KOPT-K1 (cell line): Measurements from ENCODE around the gene REPS2.

Experiments used
- H3K27ac ChIP-seq: fragments of 200-600 bp; sonication (generic); 2 replicates; pipeline ENCODE4 v1.5.1; 2016; ENCODE audit warnings: antibody characterized with exemption, mild to moderate bottlenecking, low read depth, low read length; ENCODE audit not compliant: poor library complexity, severe bottlenecking
- H3K36me3 ChIP-seq: fragments of 200-600 bp; sonication (generic); 2 replicates; pipeline ENCODE4 v1.5.1; 2017; ENCODE audit warnings: antibody characterized with exemption, mild to moderate bottlenecking, low read length, moderate library complexity; ENCODE audit not compliant: insufficient read depth
- H3K9me3 ChIP-seq: fragments of 200-600 bp; sonication (generic); 2 replicates; pipeline ENCODE4 v1.5.1; 2017; ENCODE audit warnings: antibody characterized with exemption, low read length, mild to moderate bottlenecking; ENCODE audit not compliant: insufficient read depth, poor library complexity, severe bottlenecking

REPS2 gene

DNA sequence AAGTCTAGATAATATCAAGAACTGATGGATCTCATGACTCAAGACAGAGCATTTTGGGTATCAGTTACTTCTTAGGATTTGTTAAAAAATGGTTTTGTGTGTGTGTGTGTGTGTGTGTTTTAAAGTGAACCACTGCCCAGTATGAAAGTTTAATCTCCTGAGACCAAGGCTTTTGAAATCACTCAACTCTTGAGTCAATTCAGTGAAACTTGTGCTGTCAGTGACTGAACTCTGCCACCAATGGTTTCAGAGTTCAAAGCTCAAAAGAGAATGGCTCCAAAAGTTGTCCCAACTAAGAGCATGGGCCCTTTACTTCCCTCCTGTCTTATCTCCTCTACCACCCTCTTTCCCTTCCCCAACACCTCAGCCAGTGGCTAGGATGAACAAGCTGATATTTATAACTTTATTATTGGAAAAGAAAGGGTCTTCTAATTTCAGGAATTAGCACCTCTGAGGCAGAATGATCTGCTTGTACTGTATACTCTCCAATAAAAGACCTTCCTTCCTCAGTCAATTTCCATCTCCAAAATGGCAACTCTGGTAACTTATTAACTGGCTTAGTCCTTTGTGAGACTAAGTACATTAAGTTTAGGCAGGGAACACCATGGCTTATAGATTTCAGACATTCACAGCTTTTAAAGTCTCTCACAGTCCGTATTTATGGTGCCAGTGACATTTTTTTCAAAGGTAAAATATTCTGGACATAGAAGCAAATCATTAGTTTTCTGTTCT, 152.2 kb downstream of the REPS2 start:
- H3K27ac ChIP-seq = no peak overlapping the region
- no peaks in the 10 kb centered on the region for H3K9me3 ChIP-seq
- H3K36me3 ChIP-seq = no peaks in the 10 kb centered on the region

DNA sequence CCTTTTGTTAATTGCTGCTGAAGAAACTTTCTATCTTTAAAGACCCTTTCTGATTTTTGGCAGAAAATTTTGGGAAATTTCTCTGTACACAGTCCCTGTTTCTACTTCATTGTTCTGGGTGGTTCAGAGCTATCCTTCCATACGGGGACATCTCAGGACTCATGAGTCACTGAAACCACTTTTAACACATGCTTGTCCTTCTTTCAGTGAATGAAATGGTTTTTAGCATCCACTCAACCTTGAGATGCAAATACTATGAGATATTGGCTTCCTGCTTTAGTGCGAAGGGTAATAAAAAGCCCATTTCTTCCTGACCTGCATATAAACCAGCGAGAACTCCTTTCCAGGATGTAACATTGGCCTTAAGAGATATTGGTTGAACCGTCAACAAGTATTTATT, 158.0 kb downstream of the REPS2 start:
- H3K9me3 ChIP-seq = no peaks in the 10 kb centered on the region
- no peaks in the 10 kb centered on the region for H3K36me3 ChIP-seq
- H3K27ac ChIP-seq = no peak overlapping the region

DNA sequence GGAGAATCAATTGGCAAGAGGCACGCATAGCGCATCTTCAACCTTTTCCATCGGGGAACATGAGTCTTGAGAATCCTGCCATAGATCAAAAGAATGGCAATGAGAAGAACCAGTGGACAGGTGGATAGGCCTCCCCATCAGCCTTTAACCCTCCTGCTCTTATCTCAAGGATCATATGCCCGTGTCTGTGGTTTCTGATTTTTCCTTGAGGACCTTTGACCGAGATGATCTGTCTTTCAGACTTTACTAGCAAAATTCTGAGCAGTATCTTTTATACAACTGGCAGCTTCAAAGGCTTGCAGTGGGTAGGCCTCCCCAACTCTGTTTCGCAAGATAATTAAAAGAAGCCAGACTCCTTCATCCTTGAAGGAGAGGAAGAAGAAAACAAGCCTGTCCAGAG, 174.4 kb downstream of the REPS2 start:
- no peak overlapping the region for H3K27ac ChIP-seq
- H3K36me3 ChIP-seq = no peaks in the 10 kb centered on the region
- no peaks in the 10 kb centered on the region for H3K9me3 ChIP-seq

DNA sequence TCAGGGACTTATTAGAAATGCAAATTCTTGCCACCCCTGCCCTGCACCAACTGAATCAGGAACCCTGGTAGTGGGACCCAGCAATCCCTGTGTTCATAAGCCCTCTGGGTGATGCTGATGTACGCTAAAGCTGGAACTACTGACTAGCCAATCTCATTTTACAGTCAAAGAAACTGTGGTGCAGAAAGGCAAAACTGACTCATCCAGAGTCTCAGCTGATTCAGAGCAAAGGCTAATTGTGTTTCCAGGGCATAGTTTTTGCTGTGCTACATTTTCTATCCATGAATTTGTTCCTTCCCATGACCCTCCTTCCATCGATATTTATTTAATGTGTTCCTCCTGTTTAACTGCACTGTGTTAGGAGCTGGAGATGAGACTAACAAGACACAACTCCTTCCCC, 207.5 kb downstream of the REPS2 start:
- Histone ChIP-seq H3K27ac (no peak overlapping the region), H3K9me3 (no peaks in the 10 kb centered on the region), H3K36me3 (no peaks in the 10 kb centered on the region)

DNA sequence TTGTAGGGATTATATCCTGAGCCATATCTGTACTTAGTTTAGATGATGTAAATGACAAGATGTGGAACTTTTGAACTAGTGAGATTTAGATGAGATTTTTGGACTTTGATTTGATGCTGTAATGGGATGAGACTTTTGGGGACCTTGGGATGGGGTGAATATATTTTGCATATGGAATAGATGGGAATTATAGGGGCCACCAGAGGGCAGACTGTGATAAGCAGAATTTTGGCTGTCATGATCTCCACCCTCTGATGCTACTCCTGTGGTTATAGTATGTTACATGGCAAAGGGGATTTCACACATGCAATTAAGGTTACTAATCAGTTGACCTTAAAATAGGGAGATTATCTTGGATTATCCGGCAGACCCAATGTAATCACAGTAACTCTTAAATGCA, 214.5 kb downstream of the REPS2 start:
- Histone ChIP-seq H3K9me3 (no peaks in the 10 kb centered on the region), H3K36me3 (no peaks in the 10 kb centered on the region), H3K27ac (no peak overlapping the region)

DNA sequence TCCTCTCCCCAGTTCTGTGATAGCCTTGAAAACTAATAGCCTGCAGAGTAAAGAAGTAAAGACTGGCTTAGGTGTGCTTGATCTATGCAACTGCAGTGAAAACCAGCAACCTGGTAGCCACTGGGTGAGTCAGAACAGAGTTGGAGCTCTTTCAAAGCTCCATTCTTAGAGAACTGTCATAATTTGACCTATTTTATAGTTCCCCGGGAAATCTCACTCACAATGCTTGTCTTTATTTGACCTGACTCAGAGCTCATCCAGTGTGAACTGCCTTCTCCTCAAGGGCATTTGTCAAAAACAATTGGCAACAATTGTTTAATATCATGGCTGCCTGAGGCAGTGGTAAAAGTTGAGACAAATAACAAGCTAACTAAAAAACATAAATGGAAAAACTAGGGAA, 215.5 kb downstream of the REPS2 start:
- no peak overlapping the region for H3K27ac ChIP-seq
- no peaks in the 10 kb centered on the region for H3K36me3 ChIP-seq
- no peaks in the 10 kb centered on the region for H3K9me3 ChIP-seq

DNA sequence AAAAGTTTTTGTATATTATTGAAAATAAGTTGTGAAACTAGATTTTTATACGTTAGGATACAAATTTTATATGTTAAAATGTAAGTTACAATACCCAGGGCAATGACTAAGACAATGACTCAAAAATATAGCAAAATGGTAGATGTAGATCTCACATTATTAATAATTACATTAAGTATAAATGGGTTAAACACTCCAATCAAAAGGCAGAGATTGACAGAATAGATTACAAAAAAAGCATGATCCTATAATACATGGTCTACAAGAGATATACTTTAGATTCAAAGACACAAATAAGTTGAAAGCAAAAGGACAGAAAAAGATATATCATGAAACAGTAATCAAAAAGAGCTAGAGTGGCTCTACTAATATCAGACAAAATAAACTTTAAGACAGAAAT, 217.6 kb downstream of the REPS2 start:
- no peaks in the 10 kb centered on the region for H3K36me3 ChIP-seq

DNA sequence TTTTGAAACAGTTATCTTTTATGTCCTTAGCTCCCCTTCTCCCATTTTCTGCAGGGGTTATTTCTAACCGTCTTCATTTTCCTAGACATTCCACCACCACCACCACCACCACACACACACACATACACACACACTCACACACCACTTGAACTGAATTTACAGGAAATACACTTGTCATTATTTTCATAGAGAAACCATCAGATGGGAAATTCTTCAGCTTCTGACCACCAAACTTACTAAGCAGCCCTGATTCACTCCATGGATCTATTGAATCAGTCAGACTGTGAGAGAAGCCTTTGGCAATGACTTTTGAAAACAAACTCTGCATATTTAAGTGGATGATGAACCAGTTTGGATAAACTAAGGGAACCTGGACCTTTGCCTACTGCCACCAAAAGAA, 218.5 kb downstream of the REPS2 start:
- Histone ChIP-seq H3K27ac (no peak overlapping the region), H3K9me3 (no peaks in the 10 kb centered on the region), H3K36me3 (no peaks in the 10 kb centered on the region)

More for the DNA sequence above, 217.6 kb downstream of the REPS2 start:
- H3K9me3 ChIP-seq = no peaks in the 10 kb centered on the region
- H3K27ac ChIP-seq = no peak overlapping the region

DNA sequence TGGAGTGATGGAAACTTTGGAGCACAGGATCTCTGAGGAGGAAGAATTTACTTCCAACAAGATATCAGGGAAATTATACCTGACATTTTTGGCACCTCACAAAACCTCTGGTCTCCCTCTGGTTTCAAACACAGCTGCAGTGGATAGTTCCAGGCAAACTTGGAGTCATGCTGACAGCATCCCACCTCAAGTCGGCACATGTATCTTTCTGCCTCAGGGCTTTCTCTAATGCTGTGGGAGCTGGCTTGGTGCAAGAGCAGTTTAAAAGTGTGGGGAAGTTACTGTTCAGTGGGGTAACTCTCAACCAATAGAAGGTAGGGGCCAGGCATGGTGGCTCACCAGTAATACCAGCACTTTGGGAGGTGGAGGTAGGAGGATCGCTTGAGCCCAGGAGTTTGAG, 221.5 kb downstream of the REPS2 start:
- Histone ChIP-seq H3K9me3 (no peaks in the 10 kb centered on the region), H3K27ac (no peak overlapping the region), H3K36me3 (no peaks in the 10 kb centered on the region)

DNA sequence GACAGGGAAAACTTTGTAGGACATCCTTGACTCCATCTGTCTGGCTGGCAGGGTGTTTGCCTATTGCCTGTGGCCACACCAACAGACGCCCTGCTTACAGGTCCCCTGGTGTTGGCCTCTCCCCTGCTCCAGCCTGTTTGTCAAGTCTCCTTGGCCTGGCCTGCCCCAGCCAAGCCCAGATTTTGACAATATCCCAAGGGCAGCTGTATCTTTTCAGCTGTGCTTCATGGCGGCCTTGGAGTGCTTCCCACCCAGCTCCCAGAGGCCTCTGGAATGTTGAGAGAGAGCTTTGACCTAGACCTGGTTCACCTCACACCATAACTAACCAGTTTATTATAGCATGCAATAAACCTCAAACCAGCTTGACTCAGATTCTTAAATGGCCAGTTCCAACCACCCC, 224.5 kb downstream of the REPS2 start:
- Histone ChIP-seq H3K9me3 (no peaks in the 10 kb centered on the region), H3K36me3 (no peaks in the 10 kb centered on the region), H3K27ac (no peak overlapping the region)

DNA sequence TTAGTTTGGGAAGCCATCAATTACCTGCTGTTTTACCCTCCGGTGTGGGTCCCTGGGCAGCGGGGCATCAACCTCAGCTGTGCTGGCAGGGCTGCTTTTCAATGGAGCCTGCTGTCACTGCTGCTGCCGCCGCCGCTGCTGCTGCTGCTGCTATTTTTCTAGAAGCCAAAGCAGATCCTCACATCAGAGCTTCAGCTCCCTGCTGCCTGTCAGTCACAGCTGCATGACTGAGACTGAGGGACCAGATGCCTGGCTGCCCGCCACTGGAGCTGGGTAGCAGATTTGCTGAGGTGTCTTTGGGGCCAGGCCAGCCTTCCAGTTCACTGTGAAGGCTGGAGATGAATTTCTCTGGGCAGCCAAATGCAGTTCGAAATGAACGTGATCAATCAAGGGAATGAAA, 228.2 kb downstream of the REPS2 start:
- Histone ChIP-seq H3K9me3 (no peaks in the 10 kb centered on the region), H3K36me3 (no peaks in the 10 kb centered on the region)

DNA sequence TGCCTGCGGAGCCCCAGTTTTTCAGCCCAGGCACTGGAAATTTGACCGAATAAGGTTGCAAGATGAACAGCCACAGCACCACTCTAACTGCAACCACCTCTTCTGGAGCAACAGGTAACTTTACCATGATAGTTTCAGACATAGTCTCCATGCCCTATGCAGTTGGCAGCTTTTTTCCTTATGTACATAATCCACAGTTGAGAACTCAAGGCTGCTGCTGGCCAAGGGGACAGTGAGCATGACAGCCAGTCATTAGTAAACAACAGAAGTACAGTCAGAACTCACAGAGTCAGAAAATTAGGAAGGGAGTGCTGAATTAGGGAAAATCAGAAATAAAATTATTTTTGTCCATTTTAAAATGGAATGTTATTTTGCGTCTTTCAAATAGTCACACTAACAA, 235.9 kb downstream of the REPS2 start:
- Histone ChIP-seq H3K27ac (no peak overlapping the region), H3K36me3 (no peaks in the 10 kb centered on the region), H3K9me3 (no peaks in the 10 kb centered on the region)

More for the DNA sequence above, 228.2 kb downstream of the REPS2 start:
- H3K27ac ChIP-seq = no peak overlapping the region

DNA sequence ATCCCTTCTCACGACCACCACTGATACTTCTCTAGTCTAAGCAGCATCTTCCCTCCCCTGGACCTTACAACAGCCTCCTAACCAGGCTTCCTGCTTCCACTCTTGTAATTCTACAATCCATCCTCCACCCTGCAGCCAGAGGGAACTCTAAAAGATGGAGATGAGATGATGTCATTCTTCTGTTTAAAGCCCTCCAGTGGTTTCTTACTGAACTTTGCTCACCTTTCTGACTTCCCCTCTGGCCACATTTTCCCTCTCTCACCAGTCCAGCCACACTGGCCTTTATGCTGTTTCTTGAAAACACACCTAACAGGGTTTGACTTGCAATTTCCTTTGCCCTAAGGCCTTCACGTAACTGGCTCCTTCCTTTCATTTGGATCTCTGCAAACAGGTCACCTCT, 237.1 kb downstream of the REPS2 start:
- Histone ChIP-seq H3K27ac (no peak overlapping the region), H3K9me3 (no peaks in the 10 kb centered on the region), H3K36me3 (no peaks in the 10 kb centered on the region)

DNA sequence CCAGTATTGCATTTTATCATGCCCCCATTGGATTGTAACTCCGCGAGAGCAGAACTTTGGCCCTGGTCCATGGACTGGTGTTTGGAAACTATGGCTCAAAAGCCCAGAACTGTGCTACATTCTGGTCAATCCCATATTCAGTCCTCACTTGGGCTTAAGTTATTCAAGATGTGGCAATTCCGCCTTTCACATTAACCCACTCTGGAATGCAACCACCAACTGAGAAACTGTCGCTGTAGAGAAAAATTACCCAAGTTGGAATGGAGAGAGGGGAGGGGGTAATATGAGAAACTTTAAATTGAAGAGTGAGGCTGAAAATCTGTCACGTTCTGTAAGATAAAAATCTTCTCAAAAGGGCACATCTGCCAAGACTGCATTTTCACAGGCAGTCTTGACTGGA, 239.0 kb downstream of the REPS2 start:
- Histone ChIP-seq H3K36me3 (no peaks in the 10 kb centered on the region), H3K27ac (no peak overlapping the region), H3K9me3 (no peaks in the 10 kb centered on the region)

DNA sequence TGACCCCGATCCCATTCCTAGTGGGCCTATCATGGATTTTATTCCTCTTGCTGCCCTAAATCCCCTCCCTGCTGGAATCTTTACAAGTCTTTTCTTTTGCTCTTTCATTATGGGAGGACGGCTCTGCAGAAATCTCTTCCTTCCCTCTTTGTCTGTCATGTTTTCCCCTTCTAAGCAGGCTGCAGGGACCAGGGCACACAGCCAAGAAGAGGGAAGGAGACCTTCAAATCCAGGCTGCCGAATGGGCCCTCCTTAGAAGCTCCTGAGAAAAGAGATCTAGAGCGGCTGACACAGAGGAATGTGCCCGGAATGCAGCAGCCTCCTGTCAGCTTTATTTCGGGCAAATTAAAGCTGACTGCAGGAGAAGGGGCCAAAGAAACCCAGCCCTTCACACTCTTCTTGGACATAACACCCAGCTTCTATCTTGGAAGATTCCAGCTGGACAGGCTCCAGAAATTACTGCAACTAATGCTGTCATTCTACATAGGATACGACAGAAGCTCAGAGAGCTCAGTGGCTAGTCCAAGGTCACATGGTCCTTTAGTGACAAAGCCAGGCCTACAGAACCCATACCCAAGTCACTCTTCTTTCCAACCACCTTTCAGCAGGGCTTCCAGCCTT, 240.8 kb downstream of the REPS2 start:
- Histone ChIP-seq H3K36me3 (no peaks in the 10 kb centered on the region), H3K27ac (no peak overlapping the region), H3K9me3 (no peaks in the 10 kb centered on the region)

DNA sequence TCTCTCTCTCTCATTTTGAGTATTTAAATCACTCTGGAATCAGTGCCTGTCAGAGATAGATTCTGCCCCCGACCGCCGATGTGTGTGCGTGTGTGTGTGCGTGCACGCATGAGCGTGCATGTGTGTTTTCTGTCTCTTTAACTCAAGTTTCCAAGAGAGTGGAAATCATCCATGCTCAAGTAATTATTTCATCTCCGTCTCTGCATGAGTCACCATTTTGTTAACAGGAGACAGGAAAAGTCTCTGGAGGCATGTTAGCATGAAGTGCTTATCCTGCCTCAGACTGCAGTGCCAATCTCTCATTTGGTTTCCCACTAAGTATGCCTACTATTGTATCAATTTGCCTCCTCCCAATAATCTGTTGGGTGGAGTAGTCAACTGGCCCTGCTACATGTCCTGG, 245.6 kb downstream of the REPS2 start:
- Histone ChIP-seq H3K9me3 (no peaks in the 10 kb centered on the region), H3K36me3 (no peaks in the 10 kb centered on the region), H3K27ac (no peak overlapping the region)
